IMR-90 (cell line): ENCODE measurements around the gene PCYT1B. TPM values are rescaled to one million over a fixed set of nuclear protein-coding genes. Genes with fewer than 3 reads are reported as not detected.

Experiments used
- ATAC-seq: fragments of 200-7000 bp; cut with Tn5 transposase; 2 replicates; pipeline ENCODE4 v1.9.1; 2020; ENCODE audit warnings: low read depth, mild to moderate bottlenecking, moderate library complexity
- BruUV-seq: library from RNA; stranded (reverse); fragments of 400-500 nt; replicated peaks from 2 replicates; lab custom pipeline; 2021; lab: Mats Ljungman, UMichigan
- CTCF ChIA-PET: fragments of 300-600 bp; formaldehyde crosslinking; extraction: SDS; loops from one replicate; lab custom pipeline; 2021; ENCODE audit warnings: antibody characterized with exemption; lab: Yijun Ruan, JAX
- POLR2A ChIA-PET: fragments of 300-600 bp; sonication (Branson Sonifier 250); formaldehyde crosslinking; loops from one replicate; lab custom pipeline; 2022; ENCODE audit warnings: antibody characterized with exemption; ENCODE audit not compliant: unreplicated experiment; lab: Charles Lee
- DNase-seq: peaks from one replicate; pipeline ENCODE4 v3.0.0; 2013
- H2AFZ ChIP-seq: replicated peaks from 2 replicates; pipeline ENCODE3; 2013; ENCODE audit warnings: low read length, mild to moderate bottlenecking; ENCODE audit not compliant: poor library complexity
- H2AK5ac ChIP-seq: 2 replicates; pipeline ENCODE4 v1.6.1; 2013; ENCODE audit warnings: low read depth, low read length, inconsistent platforms
- H2AK9ac ChIP-seq: replicated peaks from 2 replicates; pipeline ENCODE3; 2013; ENCODE audit warnings: mild to moderate bottlenecking, low read depth, low read length, moderate library complexity; ENCODE audit not compliant: poor library complexity
- H2BK120ac ChIP-seq: 2 replicates; pipeline ENCODE4 v1.6.1; 2013; ENCODE audit warnings: low read depth, low read length, inconsistent platforms
- H2BK15ac ChIP-seq: 3 replicates; pipeline ENCODE4 v1.6.1; 2013; ENCODE audit warnings: low read depth, low read length, inconsistent platforms
- H2BK20ac ChIP-seq: 2 replicates; pipeline ENCODE4 v1.6.1; 2013; ENCODE audit warnings: low read depth, mild to moderate bottlenecking, inconsistent platforms, low read length, moderate library complexity
- H2BK5ac ChIP-seq: 2 replicates; pipeline ENCODE4 v1.6.1; 2013; ENCODE audit warnings: mild to moderate bottlenecking, low read depth, low read length, inconsistent platforms; ENCODE audit not compliant: poor library complexity, severe bottlenecking
- H3K14ac ChIP-seq: replicated peaks from 2 replicates; pipeline ENCODE4 v1.6.1; 2013; ENCODE audit warnings: low read depth, low read length, inconsistent platforms
- H3K18ac ChIP-seq: 2 replicates; pipeline ENCODE4 v1.6.1; 2013; ENCODE audit warnings: low read depth, low read length, control low read depth
- H3K23ac ChIP-seq: 2 replicates; pipeline ENCODE4 v1.6.1; 2013; ENCODE audit warnings: low read depth, low read length, inconsistent platforms
- H3K27ac ChIP-seq: 2 replicates; pipeline ENCODE4 v1.5.1; 2013; ENCODE audit warnings: mild to moderate bottlenecking, control low read depth, low read length; ENCODE audit not compliant: insufficient read depth
- H3K27me3 ChIP-seq: 2 replicates; pipeline ENCODE4 v1.6.1; 2013; ENCODE audit warnings: low read length; ENCODE audit not compliant: control insufficient read depth, insufficient read depth
- H3K36me3 ChIP-seq: 2 replicates; pipeline ENCODE4 v1.6.1; 2013; ENCODE audit warnings: low read length, mixed read lengths; ENCODE audit not compliant: control insufficient read depth, insufficient read depth
- H3K4ac ChIP-seq: 2 replicates; pipeline ENCODE4 v1.6.1; 2013; ENCODE audit warnings: low read depth, low read length, inconsistent platforms
- H3K4me1 ChIP-seq: 2 replicates; pipeline ENCODE4 v1.6.1; 2013; ENCODE audit warnings: low read length, mixed read lengths; ENCODE audit not compliant: control insufficient read depth, insufficient read depth
- H3K4me2 ChIP-seq: 2 replicates; pipeline ENCODE4 v1.6.1; 2013; ENCODE audit warnings: low read depth, mild to moderate bottlenecking, control low read depth, low read length, moderate library complexity
- H3K4me3 ChIP-seq: 2 replicates; pipeline ENCODE4 v1.5.1; 2013; ENCODE audit warnings: low read depth, mild to moderate bottlenecking, control low read depth, low read length, moderate library complexity; ENCODE audit not compliant: insufficient read depth
- H3K56ac ChIP-seq: 2 replicates; pipeline ENCODE4 v1.6.1; 2013; ENCODE audit warnings: low read length, inconsistent platforms; ENCODE audit not compliant: insufficient read depth; ENCODE audit errors: extremely low read depth
- H3K79me1 ChIP-seq, 2 experiments: 2 replicates each; pipeline ENCODE4 v1.6.1; 2013; ENCODE audit warnings: low read length in 2 of 2, inconsistent platforms in 1 of 2, low read depth in 1 of 2
- H3K9ac ChIP-seq: 2 replicates; pipeline ENCODE4 v1.6.1; 2013; ENCODE audit warnings: low read depth, low read length, control low read depth
- H3K9me1 ChIP-seq: 2 replicates; pipeline ENCODE4 v1.6.1; 2013; ENCODE audit warnings: low read length, inconsistent platforms; ENCODE audit not compliant: insufficient read depth
- H3K9me3 ChIP-seq: 2 replicates; pipeline ENCODE4 v1.6.1; 2013; ENCODE audit warnings: low read length; ENCODE audit not compliant: control insufficient read depth, insufficient read depth
- H4K20me1 ChIP-seq: 2 replicates; pipeline ENCODE4 v1.6.1; 2013; ENCODE audit warnings: low read length, inconsistent platforms; ENCODE audit not compliant: insufficient read depth
- H4K5ac ChIP-seq: 2 replicates; pipeline ENCODE4 v1.6.1; 2013; ENCODE audit warnings: mild to moderate bottlenecking, low read depth, low read length, control low read depth
- H4K8ac ChIP-seq, 2 experiments: 2 replicates each; pipeline ENCODE4 v1.6.1; 2013; ENCODE audit warnings: low read depth in 2 of 2, low read length in 2 of 2, control low read depth in 1 of 2, inconsistent platforms in 1 of 2
- H4K91ac ChIP-seq: 2 replicates; pipeline ENCODE4 v1.6.1; 2013; ENCODE audit warnings: low read depth, low read length, inconsistent platforms; ENCODE audit not compliant: insufficient read depth
- BHLHE40 ChIP-seq: fragments of 150-350 bp; IDR thresholded peaks from 2 replicates; pipeline ENCODE4 v1.6.1; 2016; ENCODE audit warnings: mild to moderate bottlenecking, low read depth, low read length
- CEBPB ChIP-seq: IDR thresholded peaks from 2 replicates; pipeline ENCODE4 v1.6.1; 2012; ENCODE audit warnings: low read depth, low read length, improper control_type of control experiment
- CHD1 ChIP-seq: IDR thresholded peaks from 2 replicates; pipeline ENCODE4 v1.6.1; 2012; ENCODE audit warnings: low read depth, low read length, improper control_type of control experiment
- CTCF ChIP-seq: conservative IDR thresholded peaks from 2 replicates; pipeline ENCODE4 v1.5.1; 2012; ENCODE audit warnings: mild to moderate bottlenecking, low read depth, low read length, improper control_type of control experiment
- ELK1 ChIP-seq: fragments of 150-350 bp; IDR thresholded peaks from 2 replicates; pipeline ENCODE4 v1.6.1; 2016; ENCODE audit warnings: low read depth, mild to moderate bottlenecking, low read length, moderate library complexity, borderline replicate concordance
- FOS ChIP-seq: fragments of 150-350 bp; IDR thresholded peaks from 2 replicates; pipeline ENCODE4 v1.6.1; 2016; ENCODE audit warnings: low read depth, low read length
- MAFK ChIP-seq: IDR thresholded peaks from 2 replicates; pipeline ENCODE4 v1.6.1; 2012; ENCODE audit warnings: low read depth, low read length, improper control_type of control experiment
- MAZ ChIP-seq: IDR thresholded peaks from 2 replicates; pipeline ENCODE4 v1.6.1; 2012; ENCODE audit warnings: low read depth, mild to moderate bottlenecking, low read length, improper control_type of control experiment, moderate library complexity, borderline replicate concordance
- MXI1 ChIP-seq: IDR thresholded peaks from 2 replicates; pipeline ENCODE4 v1.6.1; 2012; ENCODE audit warnings: low read depth, mild to moderate bottlenecking, low read length, moderate library complexity, borderline replicate concordance
- NFE2L2 ChIP-seq: fragments of 150-350 bp; IDR thresholded peaks from 2 replicates; pipeline ENCODE4 v1.6.1; 2016; ENCODE audit warnings: low read depth, mild to moderate bottlenecking, low read length
- POLR2A ChIP-seq: IDR thresholded peaks from 2 replicates; pipeline ENCODE4 v1.6.1; 2012; ENCODE audit warnings: mild to moderate bottlenecking, low read depth, low read length
- RAD21 ChIP-seq: IDR thresholded peaks from 2 replicates; pipeline ENCODE4 v1.6.1; 2012; ENCODE audit warnings: low read length, improper control_type of control experiment
- RCOR1 ChIP-seq: IDR thresholded peaks from 2 replicates; pipeline ENCODE4 v1.6.1; 2012; ENCODE audit warnings: mild to moderate bottlenecking, low read length, improper control_type of control experiment; ENCODE audit not compliant: insufficient replicate concordance
- RFX5 ChIP-seq: IDR thresholded peaks from 2 replicates; pipeline ENCODE4 v1.8.0; 2012; ENCODE audit warnings: low read depth, mild to moderate bottlenecking, low read length, moderate library complexity
- SMC3 ChIP-seq: fragments of 150-350 bp; IDR thresholded peaks from 2 replicates; pipeline ENCODE4 v1.6.1; 2016; ENCODE audit warnings: low read depth, mild to moderate bottlenecking, antibody characterized with exemption, low read length, moderate library complexity
- USF2 ChIP-seq: fragments of 150-350 bp; IDR thresholded peaks from 2 replicates; pipeline ENCODE4 v1.6.1; 2017; ENCODE audit warnings: mild to moderate bottlenecking, antibody characterized with exemption, low read length, low read depth
- WGBS, 2 experiments: methylation state at CpG; one replicate each; pipeline versions ENCODE4 v1.1.5 to v1.1.7; 2013; ENCODE audit warnings: missing lambda C conversion rate in 2 of 2; ENCODE audit not compliant: insufficient read length in 1 of 2; ENCODE audit errors: extremely low coverage in 2 of 2; 5-methylcytosine and 5-hydroxymethylcytosine counted together
- dilution Hi-C: fragments of 300-500 bp; cut with HindIII; formaldehyde crosslinking; loops from one replicate; pipeline ENCODE4 v1.14.3; 2018; ENCODE audit warnings: low sequenced_read_pairs; ENCODE audit not compliant: unreplicated experiment
- in situ Hi-C: fragments of 300-500 bp; cut with MboI; formaldehyde crosslinking; loops from 3 replicates; pipeline ENCODE4 v1.14.3; 2019; ENCODE audit warnings: low sequenced_read_pairs, inconsistent platforms, mixed read lengths
- intact Hi-C: fragments of 100-400 bp; cut with micrococcal nuclease; formaldehyde crosslinking; loops from 2 replicates; pipeline ENCODE4 v1.10.0; 2022
- polyA plus RNA-seq, 3 experiments: library from polyadenylated mRNA; depleted of rRNA; stranded (reverse); fragments of >200 nt; gene quantifications; 2 replicates each; pipeline ENCODE4 v1.2.3, GENCODE V29; 2012; ENCODE audit warnings: low replicate concordance in 1 of 3
- total RNA-seq: library from RNA; depleted of rRNA; stranded (reverse); fragments of >200 nt; gene quantifications from 2 replicates; pipeline ENCODE4 v1.2.3, GENCODE V29; 2012

The PCYT1B gene
- total and polyA plus RNA-seq, 2 of the 4 experiments (the other 2 are of a cell fraction), result under 0.01 to 0.09 TPM

GRCh38 chrX:24566240-24566639 is 80.9 kb downstream of the PCYT1B start:
- in situ Hi-C loops (no loop called here), dilution Hi-C loops (no loop called here), intact Hi-C loops (no loop called here)
- Histone ChIP-seq H2BK15ac (no peak overlapping the region), H4K8ac (no peak overlapping the region), H3K27me3 (peaks cover 6% of the 10 kb centered on the region), H3K4ac (no peak overlapping the region), H2BK20ac (no peak overlapping the region), H3K14ac (no peak overlapping the region), H3K4me3 (no peak overlapping the region), H2AK5ac (no peak overlapping the region), H3K36me3 (no peaks in the 10 kb centered on the region), H4K5ac (no peak overlapping the region), H4K91ac (no peak overlapping the region), H3K9me1 (no peaks in the 10 kb centered on the region), H4K20me1 (no peaks in the 10 kb centered on the region), H3K18ac (no peak overlapping the region), H2AFZ (no peak overlapping the region), H2AK9ac (no peak overlapping the region), H3K9me3 (no peaks in the 10 kb centered on the region), H2BK5ac (no peak overlapping the region), H3K4me1 (no peaks in the 10 kb centered on the region), H3K56ac (no peak overlapping the region), H3K4me2 (no peak overlapping the region), H3K79me1 (no peaks in the 10 kb centered on the region), H3K27ac (no peak overlapping the region), H3K9ac (no peak overlapping the region), H2BK120ac (no peak overlapping the region), H3K23ac (no peak overlapping the region)
- ATAC-seq (no peak), DNase-seq (no peak)
- WGBS, 2 experiments, result no CpG with 5 or more reads among the region's 3 CpGs
- POLR2A ChIA-PET, result no interaction called here
- CTCF ChIA-PET, result no interaction called here
- BruUV-seq, result no TSS peak
- TF ChIP-seq SMC3 (no peak), RAD21 (no peak), CEBPB (no peak), USF2 (no peak), MAZ (no peak), POLR2A (no peak), CTCF (no peak), RCOR1 (no peak), RFX5 (no peak), ELK1 (no peak), FOS (no peak), CHD1 (no peak), MXI1 (no peak), NFE2L2 (no peak), BHLHE40 (no peak), MAFK (no peak)
